WTC11 (cell line): ENCODE measurements around the gene GALNT6.

Experiments
- ATF1 ChIP-seq: sonication (generic); formaldehyde crosslinking; IDR thresholded peaks from 2 replicates; pipeline ENCODE4 v1.8.1; 2023; ENCODE audit warnings: mild to moderate bottlenecking, moderate library complexity, missing genetic modification reagents
- CREB1 ChIP-seq: sonication (generic); formaldehyde crosslinking; IDR thresholded peaks from 2 replicates; pipeline ENCODE4 v1.8.0; 2023; ENCODE audit warnings: mild to moderate bottlenecking, missing genetic modification reagents
- CTCF ChIP-seq: fragments of 200-600 bp; IDR thresholded peaks from 2 replicates; pipeline ENCODE4 v1.8.0; 2022; ENCODE audit warnings: antibody characterized with exemption
- ESRRA ChIP-seq: sonication (generic); formaldehyde crosslinking; IDR thresholded peaks from 2 replicates; pipeline ENCODE4 v1.8.1; 2022; ENCODE audit warnings: mild to moderate bottlenecking, missing genetic modification reagents, borderline replicate concordance
- FOXP1 ChIP-seq: sonication (generic); formaldehyde crosslinking; IDR thresholded peaks from 2 replicates; pipeline ENCODE4 v1.8.0; 2022; ENCODE audit warnings: missing genetic modification reagents, mild to moderate bottlenecking, moderate library complexity, borderline replicate concordance
- MAX ChIP-seq: sonication (generic); formaldehyde crosslinking; IDR thresholded peaks from 2 replicates; pipeline ENCODE4 v1.8.0; 2022; ENCODE audit warnings: mild to moderate bottlenecking, missing genetic modification reagents
- NR2C2 ChIP-seq: sonication (generic); formaldehyde crosslinking; IDR thresholded peaks from 2 replicates; pipeline ENCODE4 v1.8.0; 2022; ENCODE audit warnings: mild to moderate bottlenecking, missing genetic modification reagents
- OVOL2 ChIP-seq: fragments of 250-450 bp; sonication (Bioruptor Pico); IDR thresholded peaks from 2 replicates; pipeline ENCODE4 v1.9.0; 2021; ENCODE audit warnings: mild to moderate bottlenecking, borderline replicate concordance
- ZNF396 ChIP-seq: fragments of 250-450 bp; sonication (Bioruptor Pico); IDR thresholded peaks from 2 replicates; pipeline ENCODE4 v1.8.0; 2021; ENCODE audit warnings: mild to moderate bottlenecking, moderate library complexity, borderline replicate concordance
- TF ChIP-seq, protein P1 (sequence below): sonication (generic); formaldehyde crosslinking; IDR thresholded peaks from 2 replicates; pipeline ENCODE4 v1.8.1; 2023; ENCODE audit warnings: mild to moderate bottlenecking, missing genetic modification reagents, moderate library complexity
- TF ChIP-seq, protein P2 (sequence below): sonication (generic); formaldehyde crosslinking; IDR thresholded peaks from 2 replicates; pipeline ENCODE4 v1.8.1; 2023; ENCODE audit warnings: mild to moderate bottlenecking, moderate library complexity, missing genetic modification reagents

GRCh38 chr12:51323966-51324895 is 67.0 kb downstream of the GALNT6 start, which contains the start of gene BIN2:
- TF ChIP-seq CTCF: no peak
- no peak for TF ChIP-seq FOXP1 (CRISPR knock-in tag)
- no peak for TF ChIP-seq OVOL2 (CRISPR knock-in tag)
- no peak for TF ChIP-seq ESRRA
- no peak for TF ChIP-seq CREB1 (CRISPR knock-in tag)
- no peak for TF ChIP-seq ATF1 (CRISPR knock-in tag)
- TF ChIP-seq, protein P1, sequence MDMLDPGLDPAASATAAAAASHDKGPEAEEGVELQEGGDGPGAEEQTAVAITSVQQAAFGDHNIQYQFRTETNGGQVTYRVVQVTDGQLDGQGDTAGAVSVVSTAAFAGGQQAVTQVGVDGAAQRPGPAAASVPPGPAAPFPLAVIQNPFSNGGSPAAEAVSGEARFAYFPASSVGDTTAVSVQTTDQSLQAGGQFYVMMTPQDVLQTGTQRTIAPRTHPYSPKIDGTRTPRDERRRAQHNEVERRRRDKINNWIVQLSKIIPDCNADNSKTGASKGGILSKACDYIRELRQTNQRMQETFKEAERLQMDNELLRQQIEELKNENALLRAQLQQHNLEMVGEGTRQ (CRISPR knock-in tag): no peak
- TF ChIP-seq NR2C2 (CRISPR knock-in tag): no peak
- TF ChIP-seq, protein P2, sequence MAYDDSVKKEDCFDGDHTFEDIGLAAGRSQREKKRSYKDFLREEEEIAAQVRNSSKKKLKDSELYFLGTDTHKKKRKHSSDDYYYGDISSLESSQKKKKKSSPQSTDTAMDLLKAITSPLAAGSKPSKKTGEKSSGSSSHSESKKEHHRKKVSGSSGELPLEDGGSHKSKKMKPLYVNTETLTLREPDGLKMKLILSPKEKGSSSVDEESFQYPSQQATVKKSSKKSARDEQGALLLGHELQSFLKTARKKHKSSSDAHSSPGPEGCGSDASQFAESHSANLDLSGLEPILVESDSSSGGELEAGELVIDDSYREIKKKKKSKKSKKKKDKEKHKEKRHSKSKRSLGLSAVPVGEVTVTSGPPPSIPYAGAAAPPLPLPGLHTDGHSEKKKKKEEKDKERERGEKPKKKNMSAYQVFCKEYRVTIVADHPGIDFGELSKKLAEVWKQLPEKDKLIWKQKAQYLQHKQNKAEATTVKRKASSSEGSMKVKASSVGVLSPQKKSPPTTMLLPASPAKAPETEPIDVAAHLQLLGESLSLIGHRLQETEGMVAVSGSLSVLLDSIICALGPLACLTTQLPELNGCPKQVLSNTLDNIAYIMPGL: no peak
- TF ChIP-seq ZNF396 (CRISPR knock-in tag): no peak
- no peak for TF ChIP-seq MAX
